HepG2 (cell line): Measurements from ENCODE around the gene TBC1D16. TPM values are rescaled to one million over a fixed set of nuclear protein-coding genes. Genes with fewer than 3 reads are reported as not detected.

Source experiments
- ATAD3A ChIP-seq: sonication (generic); formaldehyde crosslinking; IDR thresholded peaks from 2 replicates; pipeline ENCODE4 v1.4.0; 2020; ENCODE audit warnings: missing genetic modification reagents
- FOXA3 ChIP-seq: IDR thresholded peaks from 2 replicates; pipeline ENCODE4 v1.6.1; 2016; ENCODE audit warnings: missing genetic modification reagents, missing compliant biosample characterization
- FOXM1 ChIP-seq: sonication (generic); formaldehyde crosslinking; IDR thresholded peaks from 2 replicates; pipeline ENCODE4 v1.5.0; 2020; ENCODE audit warnings: missing genetic modification reagents
- HES4 ChIP-seq: sonication (generic); formaldehyde crosslinking; IDR thresholded peaks from 2 replicates; pipeline ENCODE4 v1.9.0; 2021; ENCODE audit warnings: mild to moderate bottlenecking, missing genetic modification reagents, borderline replicate concordance
- HNRNPH1 ChIP-seq: fragments of 200-400 bp; formaldehyde crosslinking; optimal IDR thresholded peaks from 2 replicates; pipeline ENCODE3; 2017; ENCODE audit warnings: mild to moderate bottlenecking, low read depth, low read length
- HNRNPK ChIP-seq: fragments of 200-400 bp; formaldehyde crosslinking; IDR thresholded peaks from 2 replicates; pipeline ENCODE4 v1.6.1; 2018; ENCODE audit warnings: low read length, low read depth, moderate library complexity, mild to moderate bottlenecking; ENCODE audit not compliant: poor library complexity, severe bottlenecking
- IRF2 ChIP-seq: IDR thresholded peaks from 2 replicates; pipeline ENCODE4 v1.6.1; 2018; ENCODE audit warnings: missing genetic modification reagents, missing compliant biosample characterization
- KDM2A ChIP-seq: sonication (generic); formaldehyde crosslinking; IDR thresholded peaks from 2 replicates; pipeline ENCODE4 v1.4.0; 2020; ENCODE audit warnings: low read depth, missing genetic modification reagents, borderline replicate concordance
- MXD4 ChIP-seq: IDR thresholded peaks from 2 replicates; pipeline ENCODE4 v1.6.1; 2016; ENCODE audit warnings: mild to moderate bottlenecking, missing biosample characterization, missing genetic modification reagents
- NPAS2 ChIP-seq: sonication (generic); formaldehyde crosslinking; IDR thresholded peaks from 2 replicates; pipeline ENCODE4 v1.8.0; 2022; ENCODE audit warnings: mild to moderate bottlenecking, missing genetic modification reagents, borderline replicate concordance
- PCBP1 ChIP-seq: fragments of 200-400 bp; formaldehyde crosslinking; IDR thresholded peaks from 2 replicates; pipeline ENCODE4 v1.6.1; 2017; ENCODE audit warnings: mild to moderate bottlenecking, low read depth, low read length, borderline replicate concordance
- RARG ChIP-seq: sonication (generic); formaldehyde crosslinking; IDR thresholded peaks from 2 replicates; pipeline ENCODE4 v1.4.0; 2020; ENCODE audit warnings: low read depth, mild to moderate bottlenecking, missing genetic modification reagents
- SATB2 ChIP-seq: sonication (generic); formaldehyde crosslinking; IDR thresholded peaks from 2 replicates; pipeline ENCODE4 v1.5.0; 2020; ENCODE audit warnings: missing genetic modification reagents
- SNAPC2 ChIP-seq: sonication (generic); formaldehyde crosslinking; IDR thresholded peaks from 2 replicates; pipeline ENCODE4 v1.8.1; 2022; ENCODE audit warnings: mild to moderate bottlenecking, missing genetic modification reagents
- TGIF2 ChIP-seq: IDR thresholded peaks from 2 replicates; pipeline ENCODE4 v1.6.1; 2016; ENCODE audit warnings: control low read depth, missing compliant biosample characterization
- YEATS2 ChIP-seq: sonication (generic); formaldehyde crosslinking; IDR thresholded peaks from 2 replicates; pipeline ENCODE4 v1.4.0; 2020; ENCODE audit warnings: missing genetic modification reagents, borderline replicate concordance
- ZNF468 ChIP-seq: sonication (generic); formaldehyde crosslinking; IDR thresholded peaks from 2 replicates; pipeline ENCODE4 v1.8.0; 2022; ENCODE audit warnings: mild to moderate bottlenecking, moderate library complexity, missing genetic modification reagents
- ZNF572 ChIP-seq: sonication (generic); formaldehyde crosslinking; IDR thresholded peaks from 2 replicates; pipeline ENCODE4 v1.5.1; 2020; ENCODE audit warnings: mild to moderate bottlenecking, missing genetic modification reagents
- polyA plus RNA-seq, 8 experiments: library from polyadenylated mRNA; depleted of rRNA in 3 of 8; stranded (reverse) in 7 of 8; unstranded in 1 of 8; fragments of >200 nt; fragmentation: Illumina TruSeq in 4 of 8; extraction: Trizol in 4 of 8; gene quantifications; 2 replicates each; pipeline versions ENCODE4 v1.2.1 to v1.2.3, GENCODE V29; 2011 to 2016; ENCODE audit warnings: low read depth in 4 of 8, missing spikeins in 1 of 8, mixed read lengths in 1 of 8; ENCODE audit not compliant: insufficient read depth in 1 of 8
- total RNA-seq, 5 experiments: library from RNA; depleted of rRNA; stranded (reverse); fragments of >200 nt; fragmentation: Illumina TruSeq; extraction: Trizol; gene quantifications; 2 replicates each; pipeline ENCODE4 v1.2.3, GENCODE V29; 2016; ENCODE audit warnings: low read depth in 1 of 5
- TF ChIP-seq, protein P1 (sequence below): sonication (generic); formaldehyde crosslinking; IDR thresholded peaks from 2 replicates; pipeline ENCODE4 v1.5.0; 2020; ENCODE audit warnings: mild to moderate bottlenecking, missing genetic modification reagents, borderline replicate concordance
- TF ChIP-seq, protein P2 (sequence below): IDR thresholded peaks from 2 replicates; pipeline ENCODE4 v1.6.1; 2012; ENCODE audit warnings: low read depth, low read length, improper control_type of control experiment
- TF ChIP-seq, protein P3 (sequence below): sonication (generic); formaldehyde crosslinking; IDR thresholded peaks from 2 replicates; pipeline ENCODE4 v1.4.0; 2020; ENCODE audit warnings: mild to moderate bottlenecking, missing genetic modification reagents
- TF ChIP-seq, protein P4 (sequence below): sonication (generic); formaldehyde crosslinking; conservative IDR thresholded peaks from 2 replicates; pipeline ENCODE4 v1.4.0; 2020; ENCODE audit warnings: missing genetic modification reagents
- TF ChIP-seq, protein P5 (sequence below): sonication (generic); formaldehyde crosslinking; IDR thresholded peaks from 2 replicates; pipeline ENCODE4 v1.4.0; 2020; ENCODE audit warnings: missing genetic modification reagents, borderline replicate concordance

TBC1D16 gene
- total and polyA plus RNA-seq, 2 of the 13 experiments (the other 11 are each of a cell fraction or from before 2014, with no cell fraction given), result 14.9 to 24.9 TPM

DNA sequence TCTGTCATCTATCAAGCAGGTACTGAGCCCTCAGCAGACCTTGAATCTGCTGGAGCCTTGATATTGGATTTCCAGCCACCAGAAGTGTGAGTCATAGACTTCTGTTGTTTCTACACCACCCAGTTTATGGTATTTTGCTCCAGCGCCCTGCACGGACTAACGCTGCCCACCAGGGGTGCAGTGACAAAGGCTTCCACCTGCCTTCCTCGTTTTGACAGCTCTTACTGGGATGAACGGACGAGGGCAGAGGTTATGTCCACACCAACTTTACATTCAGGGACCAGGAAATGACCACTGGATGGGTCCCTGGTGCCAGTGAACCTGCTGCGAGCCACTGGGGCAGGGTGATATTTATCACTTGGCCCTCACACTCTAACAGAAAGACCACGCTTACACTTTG is 129.8 kb downstream of the TBC1D16 start (continued):
- TF ChIP-seq KDM2A (CRISPR knock-in tag), result peak; percentile 78
- peak; percentile 96 for TF ChIP-seq FOXA3 (CRISPR knock-in tag)
- TF ChIP-seq YEATS2 (CRISPR knock-in tag), result no peak; the same call in 1 of the 2 replicates
- TF ChIP-seq HNRNPH1, result no peak
- no peak for TF ChIP-seq HNRNPK
- TF ChIP-seq, protein P1, sequence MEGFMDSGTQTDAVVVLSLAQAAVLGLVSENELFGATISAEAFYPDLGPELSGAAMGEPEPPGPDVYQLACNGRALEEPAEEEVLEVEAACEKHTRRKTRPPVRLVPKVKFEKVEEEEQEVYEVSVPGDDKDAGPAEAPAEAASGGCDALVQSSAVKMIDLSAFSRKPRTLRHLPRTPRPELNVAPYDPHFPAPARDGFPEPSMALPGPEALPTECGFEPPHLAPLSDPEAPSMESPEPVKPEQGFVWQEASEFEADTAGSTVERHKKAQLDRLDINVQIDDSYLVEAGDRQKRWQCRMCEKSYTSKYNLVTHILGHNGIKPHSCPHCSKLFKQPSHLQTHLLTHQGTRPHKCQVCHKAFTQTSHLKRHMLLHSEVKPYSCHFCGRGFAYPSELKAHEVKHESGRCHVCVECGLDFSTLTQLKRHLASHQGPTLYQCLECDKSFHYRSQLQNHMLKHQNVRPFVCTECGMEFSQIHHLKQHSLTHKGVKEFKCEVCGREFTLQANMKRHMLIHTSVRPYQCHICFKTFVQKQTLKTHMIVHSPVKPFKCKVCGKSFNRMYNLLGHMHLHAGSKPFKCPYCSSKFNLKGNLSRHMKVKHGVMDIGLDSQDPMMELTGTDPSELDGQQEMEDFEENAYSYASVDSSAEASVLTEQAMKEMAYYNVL (CRISPR knock-in tag), result no peak
- TF ChIP-seq, protein P2, sequence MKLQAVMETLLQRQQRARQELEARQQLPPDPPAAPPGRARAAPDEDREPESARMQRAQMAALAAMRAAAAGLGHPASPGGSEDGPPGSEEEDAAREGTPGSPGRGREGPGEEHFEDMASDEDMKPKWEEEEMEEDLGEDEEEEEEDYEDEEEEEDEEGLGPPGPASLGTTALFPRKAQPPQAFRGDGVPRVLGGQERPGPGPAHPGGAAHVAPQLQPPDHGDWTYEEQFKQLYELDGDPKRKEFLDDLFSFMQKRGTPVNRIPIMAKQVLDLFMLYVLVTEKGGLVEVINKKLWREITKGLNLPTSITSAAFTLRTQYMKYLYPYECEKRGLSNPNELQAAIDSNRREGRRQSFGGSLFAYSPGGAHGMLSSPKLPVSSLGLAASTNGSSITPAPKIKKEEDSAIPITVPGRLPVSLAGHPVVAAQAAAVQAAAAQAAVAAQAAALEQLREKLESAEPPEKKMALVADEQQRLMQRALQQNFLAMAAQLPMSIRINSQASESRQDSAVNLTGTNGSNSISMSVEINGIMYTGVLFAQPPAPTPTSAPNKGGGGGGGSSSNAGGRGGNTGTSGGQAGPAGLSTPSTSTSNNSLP, result peak; percentile 50; the same call in 1 of the 2 replicates
- TF ChIP-seq MXD4 (CRISPR knock-in tag), result peak; percentile 48; the same call in 1 of the 2 replicates
- TF ChIP-seq, protein P3, sequence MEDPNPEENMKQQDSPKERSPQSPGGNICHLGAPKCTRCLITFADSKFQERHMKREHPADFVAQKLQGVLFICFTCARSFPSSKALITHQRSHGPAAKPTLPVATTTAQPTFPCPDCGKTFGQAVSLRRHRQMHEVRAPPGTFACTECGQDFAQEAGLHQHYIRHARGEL (CRISPR knock-in tag), result no peak
- TF ChIP-seq NPAS2 (CRISPR knock-in tag), result no peak
- no peak for TF ChIP-seq SNAPC2 (CRISPR knock-in tag)
- TF ChIP-seq, protein P4, sequence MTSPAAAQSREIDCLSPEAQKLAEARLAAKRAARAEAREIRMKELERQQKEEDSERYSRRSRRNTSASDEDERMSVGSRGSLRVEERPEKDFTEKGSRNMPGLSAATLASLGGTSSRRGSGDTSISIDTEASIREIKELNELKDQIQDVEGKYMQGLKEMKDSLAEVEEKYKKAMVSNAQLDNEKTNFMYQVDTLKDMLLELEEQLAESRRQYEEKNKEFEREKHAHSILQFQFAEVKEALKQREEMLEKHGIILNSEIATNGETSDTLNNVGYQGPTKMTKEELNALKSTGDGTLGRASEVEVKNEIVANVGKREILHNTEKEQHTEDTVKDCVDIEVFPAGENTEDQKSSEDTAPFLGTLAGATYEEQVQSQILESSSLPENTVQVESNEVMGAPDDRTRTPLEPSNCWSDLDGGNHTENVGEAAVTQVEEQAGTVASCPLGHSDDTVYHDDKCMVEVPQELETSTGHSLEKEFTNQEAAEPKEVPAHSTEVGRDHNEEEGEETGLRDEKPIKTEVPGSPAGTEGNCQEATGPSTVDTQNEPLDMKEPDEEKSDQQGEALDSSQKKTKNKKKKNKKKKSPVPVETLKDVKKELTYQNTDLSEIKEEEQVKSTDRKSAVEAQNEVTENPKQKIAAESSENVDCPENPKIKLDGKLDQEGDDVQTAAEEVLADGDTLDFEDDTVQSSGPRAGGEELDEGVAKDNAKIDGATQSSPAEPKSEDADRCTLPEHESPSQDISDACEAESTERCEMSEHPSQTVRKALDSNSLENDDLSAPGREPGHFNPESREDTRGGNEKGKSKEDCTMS, result no peak
- no peak for TF ChIP-seq FOXM1 (CRISPR knock-in tag)
- no peak for TF ChIP-seq ZNF572 (CRISPR knock-in tag)
- TF ChIP-seq ATAD3A (CRISPR knock-in tag), result no peak
- TF ChIP-seq ZNF468, result no peak
- peak; percentile 96 for TF ChIP-seq TGIF2 (CRISPR knock-in tag)
- no peak for TF ChIP-seq HES4 (CRISPR knock-in tag)
- TF ChIP-seq, protein P5, sequence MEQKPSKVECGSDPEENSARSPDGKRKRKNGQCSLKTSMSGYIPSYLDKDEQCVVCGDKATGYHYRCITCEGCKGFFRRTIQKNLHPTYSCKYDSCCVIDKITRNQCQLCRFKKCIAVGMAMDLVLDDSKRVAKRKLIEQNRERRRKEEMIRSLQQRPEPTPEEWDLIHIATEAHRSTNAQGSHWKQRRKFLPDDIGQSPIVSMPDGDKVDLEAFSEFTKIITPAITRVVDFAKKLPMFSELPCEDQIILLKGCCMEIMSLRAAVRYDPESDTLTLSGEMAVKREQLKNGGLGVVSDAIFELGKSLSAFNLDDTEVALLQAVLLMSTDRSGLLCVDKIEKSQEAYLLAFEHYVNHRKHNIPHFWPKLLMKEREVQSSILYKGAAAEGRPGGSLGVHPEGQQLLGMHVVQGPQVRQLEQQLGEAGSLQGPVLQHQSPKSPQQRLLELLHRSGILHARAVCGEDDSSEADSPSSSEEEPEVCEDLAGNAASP (CRISPR knock-in tag), result peak; percentile 58; the same call in 1 of the 2 replicates
- TF ChIP-seq RARG, result no peak
- TF ChIP-seq IRF2 (CRISPR knock-in tag), result peak; percentile 93
- TF ChIP-seq SATB2 (CRISPR knock-in tag), result no peak
- no peak for TF ChIP-seq PCBP1
